SK-N-SH treated with all-trans-retinoic acid at 6 μM for 48 hours (cell line): ENCODE results near the gene BARX2.

Experiments
- ATAC-seq: fragments of 200-7000 bp; cut with Tn5 transposase; 3 replicates; pipeline ENCODE4 v1.9.1; 2020; ENCODE audit warnings: mild to moderate bottlenecking, moderate library complexity
- CSRNP3 ChIP-seq: fragments of 250-450 bp; sonication (Bioruptor Pico); IDR thresholded peaks from 2 replicates; pipeline ENCODE4 v1.5.1; 2021; ENCODE audit warnings: mild to moderate bottlenecking, moderate library complexity
- GLIS3 ChIP-seq: fragments of 250-450 bp; sonication (Bioruptor Pico); IDR thresholded peaks from 2 replicates; pipeline ENCODE4 v1.5.0; 2020; ENCODE audit warnings: mild to moderate bottlenecking, moderate library complexity
- OSR1 ChIP-seq: fragments of 250-450 bp; sonication (Bioruptor Pico); IDR thresholded peaks from 2 replicates; pipeline ENCODE4 v1.8.0; 2022; ENCODE audit warnings: moderate library complexity, mild to moderate bottlenecking, inconsistent platforms
- PATZ1 ChIP-seq: fragments of 250-450 bp; sonication (Bioruptor Pico); IDR thresholded peaks from 2 replicates; pipeline ENCODE4 v1.8.0; 2020; ENCODE audit warnings: mild to moderate bottlenecking, moderate library complexity, borderline replicate concordance
- POU6F1 ChIP-seq: fragments of 250-450 bp; sonication (Bioruptor Pico); IDR thresholded peaks from 2 replicates; pipeline ENCODE4 v1.8.0; 2021; ENCODE audit warnings: low read depth, mild to moderate bottlenecking, moderate library complexity, borderline replicate concordance
- RARB ChIP-seq: fragments of 250-450 bp; sonication (Bioruptor Pico); IDR thresholded peaks from 2 replicates; pipeline ENCODE4 v1.8.0; 2021; ENCODE audit warnings: mild to moderate bottlenecking, moderate library complexity
- SNAI2 ChIP-seq: fragments of 250-450 bp; sonication (Bioruptor Pico); IDR thresholded peaks from 2 replicates; pipeline ENCODE4 v1.5.0; 2020; ENCODE audit warnings: mild to moderate bottlenecking, moderate library complexity
- TCF4 ChIP-seq: fragments of 250-450 bp; sonication (Bioruptor Pico); IDR thresholded peaks from 2 replicates; pipeline ENCODE4 v1.8.0; 2021; ENCODE audit warnings: mild to moderate bottlenecking, moderate library complexity, borderline replicate concordance
- TSHZ2 ChIP-seq: fragments of 250-450 bp; sonication (Bioruptor Pico); IDR thresholded peaks from 2 replicates; pipeline ENCODE4 v1.5.0; 2020; ENCODE audit warnings: mild to moderate bottlenecking, moderate library complexity
- ZC3H10 ChIP-seq: fragments of 250-450 bp; sonication (Bioruptor Pico); IDR thresholded peaks from 2 replicates; pipeline ENCODE4 v1.5.1; 2021; ENCODE audit warnings: mild to moderate bottlenecking, moderate library complexity
- ZFP3 ChIP-seq: fragments of 250-450 bp; sonication (Bioruptor Pico); IDR thresholded peaks from 2 replicates; pipeline ENCODE4 v1.5.0; 2020; ENCODE audit warnings: mild to moderate bottlenecking, moderate library complexity
- ZFP30 ChIP-seq: fragments of 450-650 bp; formaldehyde crosslinking; IDR thresholded peaks from 2 replicates; pipeline ENCODE4 v1.5.0; 2022; ENCODE audit warnings: mild to moderate bottlenecking, moderate library complexity

Gene BARX2

GRCh38 chr11:129426776-129427175 lies 51.1 kb downstream of the BARX2 start (continued):
- TF ChIP-seq PATZ1 (CRISPR knock-in tag) (no peak), GLIS3 (CRISPR knock-in tag) (no peak)

- ATAC-seq: no peak
- TF ChIP-seq TCF4: no peak
- no peak for TF ChIP-seq PATZ1 (CRISPR knock-in tag)
- TF ChIP-seq TSHZ2 (CRISPR knock-in tag): no peak
- TF ChIP-seq ZFP3: no peak
- TF ChIP-seq OSR1 (CRISPR knock-in tag): no peak
- no peak for TF ChIP-seq ZC3H10 (CRISPR knock-in tag)
- TF ChIP-seq ZFP30 (CRISPR knock-in tag): no peak
Observed at GRCh38 chr11:129427376-129427775, 51.7 kb downstream of the BARX2 start.

- no peak for ATAC-seq
- TF ChIP-seq OSR1 (CRISPR knock-in tag) (no peak), ZC3H10 (CRISPR knock-in tag) (no peak), RARB (CRISPR knock-in tag) (no peak), TSHZ2 (CRISPR knock-in tag) (no peak), PATZ1 (CRISPR knock-in tag) (no peak), POU6F1 (CRISPR knock-in tag) (no peak), SNAI2 (CRISPR knock-in tag) (no peak)
- TF ChIP-seq, all 23 proteins: peak for 0
Observed at GRCh38 chr11:129427816-129428406, 52.3 kb downstream of the BARX2 start.

- no peak for TF ChIP-seq CSRNP3
- TF ChIP-seq, all 23 proteins: peak for 0
- no peak for ATAC-seq
Observed at GRCh38 chr11:129428557-129428956, 52.9 kb downstream of the BARX2 start.
